ENCODE measurements around the gene GGNBP2. TPM values are rescaled to one million over a fixed set of nuclear protein-coding genes. Genes with fewer than 3 reads are reported as not detected.
"Not testable (repeated sequence)": the region's sequence is repeated elsewhere in the genome, so short reads cannot be mapped to it uniquely, and the experiment has no call there.

GGNBP2 gene
- total RNA-seq, 2 experiments from 2014 or later, result 111 to 116 TPM

DNA sequence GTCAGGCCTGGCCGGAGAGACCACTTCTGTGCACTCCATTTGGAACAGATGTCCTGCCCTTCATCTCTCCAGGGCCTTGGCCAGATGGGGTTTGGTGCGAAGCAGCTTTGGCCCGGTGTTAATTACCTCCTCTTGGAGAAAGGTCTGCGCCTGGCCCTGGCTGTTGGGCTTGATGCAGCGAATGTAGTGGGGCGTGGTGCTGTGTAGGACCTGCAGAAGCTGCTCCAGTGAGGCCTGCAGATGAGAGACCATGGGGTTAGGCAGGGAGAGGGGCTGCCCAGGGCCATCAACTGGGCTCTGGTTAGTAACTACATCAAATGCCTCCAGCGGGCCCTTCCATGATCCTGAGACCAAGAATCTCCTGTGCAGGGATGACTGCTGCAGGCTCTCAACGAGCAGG lies 39.5 kb upstream of the GGNBP2 start:
- CTCF ChIA-PET, result interaction anchor here (1.4 kb wide), 1 partner anchor 11 kb away, joined by 3 read pairs; no protein-coding TSS in a partner anchor
- DNase-seq, result no peak
- H3K4me1 Mint-ChIP-seq, result no peaks in the 10 kb centered on the region
- H3K27me3 Mint-ChIP-seq, result no peaks in the 10 kb centered on the region
- no peaks in the 10 kb centered on the region for H3K9me3 Mint-ChIP-seq
- peaks cover 16% of the 10 kb centered on the region for H3K36me3 Mint-ChIP-seq (ENCODE audit: low read depth)
- H3K4me3 Mint-ChIP-seq, result no peak overlapping the region
- no peak overlapping the region for H3K27ac Mint-ChIP-seq
- POLR2A ChIA-PET, result no interaction called here

DNA sequence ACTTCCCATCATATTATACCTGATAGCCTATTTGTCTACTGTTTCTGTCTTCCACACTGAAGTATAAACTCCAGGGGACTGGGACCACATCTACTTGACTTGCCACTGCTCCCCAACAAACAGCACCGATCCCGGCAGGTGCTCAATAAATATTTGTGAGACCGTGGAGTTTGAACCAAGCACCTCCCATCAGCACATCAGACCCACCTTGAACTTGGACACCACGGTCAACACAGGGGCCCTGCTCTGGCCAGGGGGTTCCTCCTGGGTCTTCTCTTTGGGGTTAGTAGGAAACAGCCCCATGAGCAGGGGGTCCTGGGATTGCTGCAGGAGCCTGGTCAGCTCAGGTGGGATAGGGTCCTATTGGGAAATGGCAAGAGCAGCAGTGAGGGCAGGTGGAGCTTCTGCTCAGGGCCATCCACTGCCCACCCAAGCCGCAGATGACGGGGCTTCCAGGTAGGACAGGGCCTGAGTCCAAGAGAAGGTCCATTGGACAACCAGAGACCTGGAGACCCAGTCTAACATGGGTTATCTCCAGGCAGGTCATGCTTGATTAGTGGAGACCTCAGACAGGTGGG lies 38.4 kb upstream of the GGNBP2 start:
- H3K27me3 Mint-ChIP-seq, result no peaks in the 10 kb centered on the region
- no peaks in the 10 kb centered on the region for H3K4me1 Mint-ChIP-seq
- no peak overlapping the region for H3K4me3 Mint-ChIP-seq
- ChIA-PET POLR2A (interaction anchor here (0.7 kb wide), 1 partner anchor 12 kb away, joined by 3 read pairs; no protein-coding TSS in a partner anchor), CTCF (interaction anchor here (1.4 kb wide), 1 partner anchor 12 kb away, joined by 3 read pairs; no protein-coding TSS in a partner anchor)
- H3K36me3 Mint-ChIP-seq (ENCODE audit: low read depth), result peaks cover 23% of the 10 kb centered on the region
- no peak for DNase-seq
- no peaks in the 10 kb centered on the region for H3K9me3 Mint-ChIP-seq
- H3K27ac Mint-ChIP-seq, result no peak overlapping the region

DNA sequence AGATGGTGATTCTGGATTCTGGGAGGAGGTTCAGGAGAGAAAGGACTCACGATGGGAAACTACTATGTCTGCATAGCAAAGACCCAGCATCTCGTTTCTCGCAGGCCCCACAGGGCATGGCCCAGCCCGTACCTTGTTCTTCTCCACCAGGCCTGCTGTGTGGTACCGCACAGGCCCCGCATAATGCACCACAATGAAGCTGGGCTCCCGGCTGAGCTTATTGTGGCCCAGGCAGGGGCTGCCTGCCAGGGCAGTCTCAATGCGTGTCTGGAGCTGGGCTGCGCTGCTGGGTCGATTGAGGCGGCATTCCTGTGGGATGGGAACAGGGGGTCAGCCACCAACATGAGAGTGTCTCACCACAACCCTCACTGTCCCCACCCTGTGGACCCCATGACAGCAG lies 37.9 kb upstream of the GGNBP2 start:
- no peaks in the 10 kb centered on the region for H3K9me3 Mint-ChIP-seq
- no peak for DNase-seq
- H3K27me3 Mint-ChIP-seq, result no peaks in the 10 kb centered on the region
- H3K4me3 Mint-ChIP-seq, result no peak overlapping the region
- H3K36me3 Mint-ChIP-seq (ENCODE audit: low read depth), result peaks cover 24% of the 10 kb centered on the region
- ChIA-PET CTCF (no interaction called here), POLR2A (no interaction called here)
- no peak overlapping the region for H3K27ac Mint-ChIP-seq
- no peaks in the 10 kb centered on the region for H3K4me1 Mint-ChIP-seq

DNA sequence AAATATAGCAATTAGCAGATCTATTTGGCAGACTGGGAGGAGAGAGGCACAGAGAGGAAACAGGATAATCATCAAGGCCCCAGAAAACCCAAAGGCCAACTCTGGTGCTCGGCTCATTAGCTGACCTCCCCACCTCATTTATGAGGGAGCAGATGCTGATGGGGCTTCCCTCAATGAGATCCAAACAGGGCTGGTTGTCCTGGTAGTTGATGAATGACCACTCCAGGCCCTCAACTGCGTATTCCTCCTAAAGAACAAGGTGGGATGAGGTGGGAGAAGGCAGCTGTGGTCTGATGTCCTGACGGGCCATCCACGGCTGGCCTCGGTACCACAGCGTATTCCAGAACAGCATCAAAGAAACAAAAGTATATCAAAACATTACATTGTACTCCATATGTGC lies 37.5 kb upstream of the GGNBP2 start:
- Mint-ChIP-seq H3K36me3 (ENCODE audit: low read depth) (peaks cover 24% of the 10 kb centered on the region), H3K9me3 (no peaks in the 10 kb centered on the region), H3K4me1 (no peaks in the 10 kb centered on the region), H3K27me3 (no peaks in the 10 kb centered on the region), H3K4me3 (no peak overlapping the region), H3K27ac (no peak overlapping the region)
- POLR2A ChIA-PET, result no interaction called here
- DNase-seq, result no peak
- CTCF ChIA-PET, result interaction anchor here (1.1 kb wide), 1 partner anchor 24 kb away, joined by 5 read pairs; no protein-coding TSS in a partner anchor

DNA sequence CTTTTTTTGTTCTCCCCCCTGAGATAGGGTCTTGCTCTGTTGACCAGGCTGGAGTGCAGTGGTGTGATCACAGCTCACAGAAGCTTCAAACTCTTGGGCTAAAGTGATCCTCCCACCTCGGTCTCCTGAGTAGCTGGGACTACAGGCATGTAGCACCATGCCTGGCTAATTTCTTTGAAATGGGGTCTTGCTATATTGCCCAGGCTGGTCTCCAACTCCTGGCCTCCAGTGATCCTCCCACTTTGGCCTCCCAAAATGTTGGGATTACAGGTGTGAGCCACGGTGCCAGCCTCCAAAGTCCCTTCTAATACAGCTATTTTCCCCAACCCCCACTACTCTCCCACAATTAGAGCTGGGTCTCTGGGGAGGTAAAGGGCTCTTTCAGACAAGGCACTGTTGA lies 36.3 kb upstream of the GGNBP2 start:
- H3K4me1 Mint-ChIP-seq, H3K27ac Mint-ChIP-seq, H3K27me3 Mint-ChIP-seq, H3K9me3 Mint-ChIP-seq, POLR2A ChIA-PET, DNase-seq, H3K4me3 Mint-ChIP-seq: not testable (repeated sequence)
- H3K36me3 Mint-ChIP-seq (ENCODE audit: low read depth), result peaks cover 21% of the 10 kb centered on the region
- CTCF ChIA-PET, result interaction anchor here (1.1 kb wide), 1 partner anchor 23 kb away, joined by 5 read pairs; no protein-coding TSS in a partner anchor

GRCh38 chr17:36509272-36509985 lies 35.3 kb upstream of the GGNBP2 start:
- no peaks in the 10 kb centered on the region for H3K9me3 Mint-ChIP-seq
- no peaks in the 10 kb centered on the region for H3K4me1 Mint-ChIP-seq
- no peak for DNase-seq
- POLR2A ChIA-PET, result no interaction called here
- H3K27me3 Mint-ChIP-seq, result no peaks in the 10 kb centered on the region
- peak overlapping the region; percentile 2 for H3K27ac Mint-ChIP-seq
- H3K4me3 Mint-ChIP-seq, result no peak overlapping the region
- H3K36me3 Mint-ChIP-seq (ENCODE audit: low read depth), result peaks cover 19% of the 10 kb centered on the region
- CTCF ChIA-PET, result interaction anchor here (0.6 to 1.3 kb wide), 4 partner anchors 10 to 108 kb away, joined by 3 to 6 read pairs (median 3); no protein-coding TSS in a partner anchor

- Mint-ChIP-seq H3K4me1 (no peaks in the 10 kb centered on the region), H3K36me3 (ENCODE audit: low read depth) (peaks cover 25% of the 10 kb centered on the region), H3K4me3 (no peak overlapping the region), H3K9me3 (no peaks in the 10 kb centered on the region), H3K27me3 (no peaks in the 10 kb centered on the region), H3K27ac (no peak overlapping the region)
- DNase-seq, result no peak
- CTCF ChIA-PET, result no interaction called here
- POLR2A ChIA-PET, result no interaction called here
Observed at GRCh38 chr17:36510636-36511035, 34.1 kb upstream of the GGNBP2 start.

DNA sequence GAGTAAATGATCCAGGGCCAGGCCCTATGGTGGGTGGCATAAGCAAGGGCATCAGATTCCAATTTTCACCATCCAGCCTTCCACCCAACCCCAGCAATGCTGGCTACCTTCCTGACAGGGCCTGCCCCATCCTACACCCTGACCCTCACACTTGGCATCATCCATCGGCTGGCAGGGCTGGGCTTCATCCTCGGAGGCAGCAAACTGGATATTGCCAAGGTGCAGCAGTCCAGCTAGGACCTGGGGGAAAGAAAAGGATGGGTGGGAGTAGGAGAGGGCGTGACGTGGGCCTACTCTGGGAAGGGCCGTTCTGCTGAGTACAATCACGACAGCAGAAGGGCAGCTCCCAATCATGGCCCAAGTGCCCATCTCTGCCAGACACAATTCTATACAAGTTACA lies 33.5 kb upstream of the GGNBP2 start:
- ChIA-PET POLR2A (no interaction called here), CTCF (no interaction called here)
- H3K4me3 Mint-ChIP-seq, result no peak overlapping the region
- H3K4me1 Mint-ChIP-seq, result no peaks in the 10 kb centered on the region
- peaks cover 23% of the 10 kb centered on the region for H3K36me3 Mint-ChIP-seq (ENCODE audit: low read depth)
- no peak for DNase-seq
- no peak overlapping the region for H3K27ac Mint-ChIP-seq
- no peaks in the 10 kb centered on the region for H3K27me3 Mint-ChIP-seq
- H3K9me3 Mint-ChIP-seq, result no peaks in the 10 kb centered on the region

GRCh38 chr17:36512641-36513040 lies 32.1 kb upstream of the GGNBP2 start:
- peaks cover 29% of the 10 kb centered on the region for H3K36me3 Mint-ChIP-seq (ENCODE audit: low read depth)
- POLR2A ChIA-PET, result no interaction called here
- CTCF ChIA-PET, result interaction anchor here (1.0 kb wide), 1 partner anchor 30 kb away, joined by 3 read pairs; no protein-coding TSS in a partner anchor

DNA sequence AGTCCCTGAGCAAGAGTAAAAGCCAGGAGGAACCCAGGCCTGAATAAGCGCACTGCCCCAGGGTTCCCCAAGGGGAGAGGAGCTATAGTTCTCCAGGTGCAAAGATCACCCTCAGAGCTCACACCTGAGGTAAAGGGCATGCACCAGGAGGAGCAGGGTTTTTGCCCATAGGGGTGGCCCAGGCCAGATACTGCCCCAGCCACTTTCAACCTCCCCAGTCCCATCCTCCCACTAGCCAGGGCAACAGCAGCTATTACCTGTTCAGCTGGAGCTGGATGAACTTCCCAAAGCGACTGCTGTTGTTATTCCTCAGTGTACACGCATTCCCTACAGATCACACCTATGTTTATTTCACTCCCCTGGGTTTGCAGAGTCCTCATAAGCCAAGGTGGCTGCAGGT lies 29.9 kb upstream of the GGNBP2 start:
- peaks cover 40% of the 10 kb centered on the region for H3K36me3 Mint-ChIP-seq (ENCODE audit: low read depth)
- no peaks in the 10 kb centered on the region for H3K27me3 Mint-ChIP-seq
- no peak overlapping the region for H3K27ac Mint-ChIP-seq
- no peak for DNase-seq
- ChIA-PET CTCF (no interaction called here), POLR2A (no interaction called here)
- no peaks in the 10 kb centered on the region for H3K9me3 Mint-ChIP-seq
- no peaks in the 10 kb centered on the region for H3K4me1 Mint-ChIP-seq
- no peak overlapping the region for H3K4me3 Mint-ChIP-seq

More at GRCh38 chr17:36512641-36513040, 32.1 kb upstream of the GGNBP2 start:
- no peaks in the 10 kb centered on the region for H3K27me3 Mint-ChIP-seq
- no peaks in the 10 kb centered on the region for H3K9me3 Mint-ChIP-seq
- no peak overlapping the region for H3K4me3 Mint-ChIP-seq
- no peaks in the 10 kb centered on the region for H3K4me1 Mint-ChIP-seq
- H3K27ac Mint-ChIP-seq, result peak overlapping the region; percentile 41
- no peak for DNase-seq

DNA sequence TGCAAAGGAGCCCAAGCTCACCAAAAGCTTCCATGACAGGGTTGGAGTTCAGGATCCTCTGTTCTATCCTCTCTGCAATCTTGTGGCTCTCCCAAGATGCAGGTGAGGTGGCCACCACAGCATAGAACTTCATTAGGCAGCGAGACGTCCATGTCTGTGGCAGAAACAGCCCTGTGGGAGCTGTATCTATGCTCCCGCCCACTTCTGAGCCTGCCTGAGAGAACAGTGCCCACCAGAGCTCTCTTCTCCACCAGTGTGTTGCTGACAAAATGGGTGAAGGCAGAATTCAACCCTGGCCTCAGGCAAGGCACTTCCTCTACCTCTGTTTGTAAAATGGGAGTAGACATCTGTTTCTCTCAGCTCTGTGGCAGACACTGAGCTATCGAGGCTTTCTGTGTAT lies 28.9 kb upstream of the GGNBP2 start:
- no peak overlapping the region for H3K27ac Mint-ChIP-seq
- no peak overlapping the region for H3K4me3 Mint-ChIP-seq
- CTCF ChIA-PET, result no interaction called here
- peaks cover 43% of the 10 kb centered on the region for H3K36me3 Mint-ChIP-seq (ENCODE audit: low read depth)
- H3K4me1 Mint-ChIP-seq, result no peaks in the 10 kb centered on the region
- H3K9me3 Mint-ChIP-seq, result no peaks in the 10 kb centered on the region
- POLR2A ChIA-PET, result no interaction called here
- no peaks in the 10 kb centered on the region for H3K27me3 Mint-ChIP-seq
- DNase-seq, result no peak

DNA sequence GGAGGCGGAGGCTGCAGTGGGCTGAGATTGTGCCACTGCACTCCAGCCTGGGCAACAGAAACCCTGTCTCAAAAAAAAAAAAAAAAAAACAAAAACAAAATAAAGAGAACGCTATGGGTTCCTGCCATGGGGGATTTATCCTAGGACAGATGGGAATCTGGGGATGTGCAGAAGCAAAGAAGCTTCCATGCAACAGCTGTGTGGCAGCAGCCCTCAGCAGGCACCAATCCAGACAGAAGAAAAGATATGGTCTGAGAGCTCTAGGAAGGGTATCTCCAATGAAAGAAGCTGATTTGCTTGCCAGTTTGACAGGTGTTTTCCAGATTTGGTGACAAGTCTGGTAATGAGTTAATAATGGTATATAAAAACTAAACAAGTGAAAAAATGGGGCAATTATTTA lies 21.6 kb upstream of the GGNBP2 start:
- Mint-ChIP-seq H3K27ac (no peak overlapping the region), H3K36me3 (ENCODE audit: low read depth) (peaks cover 55% of the 10 kb centered on the region), H3K4me1 (peaks cover 21% of the 10 kb centered on the region), H3K27me3 (no peaks in the 10 kb centered on the region), H3K4me3 (no peak overlapping the region), H3K9me3 (no peaks in the 10 kb centered on the region)
- no peak for DNase-seq
- ChIA-PET CTCF (interaction anchor here (0.6 to 0.7 kb wide), 4 partner anchors 38 to 868 kb away, joined by 3 to 5 read pairs (median 4); no protein-coding TSS in a partner anchor), POLR2A (no interaction called here)

DNA sequence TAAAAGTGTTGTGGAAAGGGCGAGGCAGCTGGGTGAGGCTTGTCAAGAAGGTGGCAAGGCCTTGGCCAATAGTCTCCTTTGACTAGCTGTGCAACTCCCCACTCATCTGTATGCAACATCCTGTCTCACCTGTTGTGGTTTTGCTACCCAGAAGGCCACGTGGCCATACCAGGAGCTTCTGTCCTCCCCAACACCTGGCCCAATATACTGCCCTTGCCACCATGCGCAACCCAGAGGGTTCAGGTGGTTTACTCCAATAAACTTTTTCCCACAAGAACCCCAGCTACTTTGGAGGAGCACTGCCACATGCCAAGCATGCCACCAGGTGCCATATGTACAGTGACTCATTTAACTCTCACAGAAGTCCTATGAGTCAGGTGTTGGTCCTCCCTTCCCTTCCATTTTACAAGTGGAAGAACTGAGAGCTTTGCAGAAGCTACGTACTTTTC lies 20.3 kb upstream of the GGNBP2 start:
- no peak overlapping the region for H3K4me3 Mint-ChIP-seq
- DNase-seq, result no peak
- peaks cover 56% of the 10 kb centered on the region for H3K36me3 Mint-ChIP-seq (ENCODE audit: low read depth)
- no peaks in the 10 kb centered on the region for H3K27me3 Mint-ChIP-seq
- POLR2A ChIA-PET, result no interaction called here
- no peaks in the 10 kb centered on the region for H3K9me3 Mint-ChIP-seq
- CTCF ChIA-PET, result interaction anchor here (1.0 to 1.9 kb wide), 3 partner anchors 10 to 33 kb away, joined by 3 to 11 read pairs (median 3); partner anchors contain the start of genes MYO19 and PIGW
- peaks cover 24% of the 10 kb centered on the region for H3K4me1 Mint-ChIP-seq
- H3K27ac Mint-ChIP-seq, result peak overlapping the region; percentile 14
